A673 (cell line): Measurements from ENCODE around the gene CEMIP2.

Source experiments
- CTCF ChIP-seq: fragments of 300-800, 200-600 bp; sonication (generic); conservative IDR thresholded peaks from 2 replicates; pipeline ENCODE4 v1.5.1; 2017; ENCODE audit warnings: low read depth, mild to moderate bottlenecking, antibody characterized with exemption, low read length, moderate library complexity, mixed read lengths
- EZH2 ChIP-seq: fragments of 200-600 bp; sonication (generic); IDR thresholded peaks from 2 replicates; pipeline ENCODE4 v1.6.1; 2017; ENCODE audit warnings: borderline replicate concordance, low read depth, mild to moderate bottlenecking, mixed read lengths, antibody characterized with exemption, low read length; ENCODE audit not compliant: poor library complexity, severe bottlenecking

- TF ChIP-seq CTCF: peak; percentile 95
- no peak for TF ChIP-seq EZH2
Measured at GRCh38 chr9:71806901-71807307, 38.6 kb upstream of the CEMIP2 start.
